ENCODE results near the gene PIP4K2A.

PIP4K2A gene

DNA sequence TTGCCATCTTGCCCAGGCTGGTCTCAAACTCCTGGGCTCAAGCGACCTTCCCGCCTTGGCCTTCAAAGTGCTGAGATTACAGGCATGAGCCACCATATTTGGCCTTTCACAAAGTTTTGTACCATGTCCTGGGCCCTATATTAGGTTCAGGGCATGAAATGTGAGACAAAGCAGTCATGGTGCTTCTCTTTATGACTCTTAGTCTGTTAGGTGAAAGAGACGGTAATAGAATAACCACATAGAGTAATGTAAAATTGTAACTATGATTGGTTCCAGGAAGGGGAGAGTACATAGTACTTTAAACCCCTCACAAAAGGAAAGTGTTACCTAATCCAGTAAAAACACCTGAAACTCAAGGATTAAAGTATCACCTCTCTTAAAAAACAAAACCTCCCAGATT is 224.4 kb downstream of the PIP4K2A start:
- DNase-seq (ENCODE audit: low spot score) = no peak
- FAIRE-seq = no peak

DNA sequence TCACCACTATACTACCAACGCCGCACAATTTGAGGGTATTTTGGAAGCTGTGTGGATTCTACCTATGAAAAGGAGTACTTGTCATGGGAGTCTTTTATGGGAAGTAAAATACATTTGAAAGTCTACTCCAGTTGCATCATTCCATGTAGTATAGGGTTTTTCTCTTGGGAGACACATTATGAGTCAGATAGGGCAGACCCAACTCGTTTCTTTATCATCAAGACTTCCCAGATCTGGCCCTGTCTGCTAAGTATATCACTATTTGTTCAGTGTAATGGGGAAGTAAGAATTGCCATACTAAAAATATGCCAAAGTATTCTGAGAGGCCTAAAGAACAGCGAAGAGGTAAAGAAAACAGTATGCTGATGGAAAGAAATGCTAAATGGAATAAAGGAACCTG is 224.9 kb downstream of the PIP4K2A start:
- DNase-seq (ENCODE audit: low spot score) = no peak
- no peak for FAIRE-seq

DNA sequence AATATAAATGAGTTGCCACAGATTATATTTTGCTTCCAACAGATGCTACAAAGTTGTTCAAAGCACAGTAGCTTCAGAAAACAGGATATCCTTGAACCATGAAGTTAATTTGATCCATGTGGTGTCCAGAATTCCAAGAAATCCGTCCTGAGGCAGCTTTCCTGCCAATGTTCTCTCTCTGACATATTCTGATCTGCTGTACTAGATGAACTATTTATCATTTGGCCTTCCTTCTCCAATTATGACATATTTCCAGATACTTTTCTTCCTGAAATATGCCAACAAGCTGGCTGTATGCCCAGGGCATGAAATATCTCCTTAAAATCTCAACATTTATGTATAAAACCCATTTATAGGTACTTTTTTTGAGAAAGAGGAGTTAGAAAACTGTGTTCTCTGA is 227.9 kb downstream of the PIP4K2A start:
- FAIRE-seq (no peak), DNase-seq (ENCODE audit: low spot score) (no peak)
